ENCODE measurements around the gene BNIP2.
A peak's percentile ranks its signal among the peaks of the same experiment; 100 is the strongest.
"Not testable (repeated sequence)": the region's sequence is repeated elsewhere in the genome, so short reads cannot be mapped to it uniquely, and the experiment has no call there.

The BNIP2 gene, protein sequence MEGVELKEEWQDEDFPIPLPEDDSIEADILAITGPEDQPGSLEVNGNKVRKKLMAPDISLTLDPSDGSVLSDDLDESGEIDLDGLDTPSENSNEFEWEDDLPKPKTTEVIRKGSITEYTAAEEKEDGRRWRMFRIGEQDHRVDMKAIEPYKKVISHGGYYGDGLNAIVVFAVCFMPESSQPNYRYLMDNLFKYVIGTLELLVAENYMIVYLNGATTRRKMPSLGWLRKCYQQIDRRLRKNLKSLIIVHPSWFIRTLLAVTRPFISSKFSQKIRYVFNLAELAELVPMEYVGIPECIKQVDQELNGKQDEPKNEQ

DNA sequence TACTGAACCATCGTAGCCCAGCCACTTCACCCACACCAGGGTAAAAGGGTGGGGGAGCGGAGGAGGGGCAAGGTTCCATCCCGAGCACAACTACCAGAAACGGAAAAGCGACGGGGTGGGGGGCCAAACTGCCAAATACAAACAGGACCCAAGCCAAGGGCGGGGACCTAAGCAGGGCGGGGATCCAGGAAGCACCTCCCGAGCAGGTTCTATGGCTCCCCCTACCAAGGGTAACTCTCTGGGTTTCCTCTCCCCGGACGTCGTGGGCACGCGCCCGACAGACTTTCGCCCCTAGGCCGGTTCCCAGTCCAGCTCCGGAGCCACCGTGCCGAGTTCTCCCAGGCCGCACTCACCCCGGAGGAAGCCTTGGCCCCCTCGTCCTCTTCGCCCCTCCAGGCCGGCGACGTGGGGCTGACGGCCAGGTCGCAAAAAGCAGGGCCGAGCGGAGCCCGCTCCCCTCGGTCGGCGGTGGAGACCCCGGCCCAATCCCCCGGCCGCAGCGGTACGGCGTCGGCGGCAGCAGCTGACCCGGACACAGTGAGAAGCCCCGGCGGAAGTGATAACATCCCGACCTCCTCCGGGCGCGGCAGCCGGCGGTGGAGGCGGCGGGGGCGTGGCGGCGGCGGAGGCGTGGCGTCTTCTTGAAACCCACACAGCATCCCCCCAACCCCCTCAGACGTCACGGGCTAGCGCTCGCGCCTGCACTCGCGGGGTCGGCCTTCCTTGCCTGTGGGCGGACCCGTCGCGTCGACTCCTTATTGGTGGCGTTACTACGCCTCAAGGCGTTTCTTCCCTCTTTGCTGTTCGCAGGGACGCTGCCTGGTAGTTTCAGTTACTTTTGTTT is at the start of gene BNIP2:
Gene BNIP2 (minus strand): TSS at position 539 of the 844 bp plus-strand sequence. CDS start 6,863 bp downstream, outside the sequence.
- DNase-seq = peak; percentile 97

DNA sequence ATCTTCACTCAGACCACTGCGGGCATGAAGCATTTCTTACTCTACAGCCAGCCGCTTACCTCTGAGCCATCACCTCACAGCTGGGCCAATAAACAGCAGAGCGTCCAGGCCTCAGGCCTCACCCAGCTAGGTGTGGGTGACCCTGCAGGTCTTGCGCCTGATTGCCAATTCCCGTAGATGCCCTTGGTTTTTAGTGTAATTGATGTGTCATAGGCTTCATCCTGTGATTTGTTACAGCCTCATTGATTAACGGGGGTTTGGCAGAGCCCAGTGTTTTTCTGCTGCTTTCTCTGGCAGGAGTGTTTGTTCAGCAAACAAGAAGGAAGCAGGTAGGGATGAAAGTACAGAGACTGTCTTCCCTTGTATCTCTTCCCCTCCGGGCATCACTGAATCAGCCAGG is 49.6 kb upstream of the BNIP2 start:
- DNase-seq = no peak

DNA sequence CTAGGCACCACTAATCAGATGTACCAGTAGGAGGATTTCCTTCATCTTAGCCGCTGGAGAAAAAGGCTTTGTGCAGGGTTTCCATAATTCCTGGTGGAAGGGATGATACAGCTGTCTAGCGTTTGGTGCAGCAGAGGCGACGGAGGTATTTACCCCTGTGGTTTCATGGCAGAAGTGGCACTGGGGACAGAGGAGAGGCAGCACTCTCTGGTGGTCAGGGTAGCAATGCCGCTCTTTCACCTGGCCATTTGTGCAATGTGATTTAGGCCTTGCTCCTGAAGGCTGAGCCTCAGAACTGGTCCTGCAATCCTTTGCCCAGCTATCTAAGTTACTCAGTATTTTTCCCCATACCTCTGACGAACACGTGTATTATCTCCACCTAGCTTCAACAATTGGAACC is 47.1 kb upstream of the BNIP2 start:
- DNase-seq = no peak

DNA sequence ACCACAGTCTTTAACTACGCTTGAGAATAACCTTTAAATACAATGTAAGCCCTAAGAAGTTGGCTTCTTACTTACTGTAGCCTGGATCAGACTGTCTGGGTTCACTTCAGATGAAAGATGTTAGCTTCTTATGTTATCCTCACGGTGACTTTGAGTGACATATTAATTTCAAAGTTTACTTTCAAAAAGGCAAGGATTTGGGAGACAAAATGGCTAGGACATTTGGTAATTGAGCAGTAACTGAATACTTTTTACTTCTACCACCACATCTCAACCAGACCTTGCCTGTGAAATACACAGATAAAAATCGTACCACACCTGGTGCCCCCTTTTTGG is 36.0 kb upstream of the BNIP2 start:
- no peak for DNase-seq

DNA sequence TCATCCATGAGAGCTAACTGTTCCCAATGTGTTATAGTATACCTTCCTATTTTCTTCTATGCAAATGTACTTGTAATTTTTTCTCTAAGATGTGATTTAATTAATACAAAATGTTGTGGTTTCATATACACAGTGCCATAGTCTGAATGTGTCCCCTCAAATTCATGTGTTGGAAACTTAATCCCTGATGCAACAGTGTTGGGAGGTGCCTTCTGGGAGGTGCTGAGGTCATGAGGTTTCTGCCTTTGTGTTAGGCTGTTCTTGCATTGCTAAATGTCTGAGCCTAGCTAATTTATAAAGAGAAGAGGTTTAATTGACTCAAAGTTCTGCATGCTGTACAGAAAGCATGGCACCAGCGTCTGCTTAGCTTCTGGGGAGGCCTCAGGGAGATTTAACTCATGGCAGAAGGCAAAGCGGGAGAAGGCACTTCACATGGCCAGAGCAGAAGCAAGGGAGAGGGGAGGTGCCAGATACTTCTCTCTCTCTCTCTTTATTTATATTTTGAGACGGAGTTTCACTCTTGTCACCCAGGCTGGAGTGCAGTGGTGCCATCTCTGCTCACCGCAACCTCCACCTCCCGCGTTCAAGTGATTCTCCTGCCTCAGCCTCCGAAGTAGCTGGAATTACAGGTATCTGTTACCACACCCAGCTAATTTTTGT is 34.7 kb upstream of the BNIP2 start:
- DNase-seq = no peak

DNA sequence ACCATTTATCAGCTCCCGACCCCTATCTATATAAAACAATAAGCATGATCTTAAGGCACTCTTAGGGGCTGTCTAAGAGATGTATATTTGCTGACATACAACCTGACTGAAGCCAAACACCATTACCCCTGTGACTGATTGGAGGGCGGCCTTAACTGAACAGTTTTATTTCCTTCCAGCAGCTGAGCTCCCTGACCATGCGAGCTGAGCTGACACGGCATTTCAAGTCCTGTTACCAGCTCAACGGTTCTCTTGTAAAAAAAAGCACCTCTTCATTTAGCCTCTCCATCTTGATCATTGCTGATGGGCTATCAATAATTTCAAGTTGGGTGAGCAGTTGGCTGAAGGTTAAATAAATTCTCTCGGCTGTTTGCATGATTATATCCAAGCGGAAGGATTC is 33.4 kb upstream of the BNIP2 start:
- DNase-seq = no peak

DNA sequence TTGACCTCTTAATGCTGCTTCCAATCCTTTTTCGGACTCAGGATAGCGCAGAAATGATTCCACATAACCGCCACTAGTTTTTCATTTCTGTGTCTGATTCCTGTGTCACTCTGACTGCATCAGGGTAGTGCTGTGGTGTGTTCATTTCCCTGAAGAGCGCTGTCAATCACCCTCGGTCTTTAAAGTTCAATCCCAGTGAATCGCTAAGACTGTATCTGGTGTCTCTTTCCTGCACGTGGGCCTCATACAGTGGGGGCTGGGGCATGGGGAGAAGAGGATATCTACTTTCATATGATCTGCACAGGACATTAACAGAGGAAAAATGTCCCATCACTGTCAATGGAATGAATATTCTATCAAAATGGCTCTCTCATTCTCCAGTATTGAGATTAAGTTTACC is 32.9 kb upstream of the BNIP2 start:
- DNase-seq = no peak

DNA sequence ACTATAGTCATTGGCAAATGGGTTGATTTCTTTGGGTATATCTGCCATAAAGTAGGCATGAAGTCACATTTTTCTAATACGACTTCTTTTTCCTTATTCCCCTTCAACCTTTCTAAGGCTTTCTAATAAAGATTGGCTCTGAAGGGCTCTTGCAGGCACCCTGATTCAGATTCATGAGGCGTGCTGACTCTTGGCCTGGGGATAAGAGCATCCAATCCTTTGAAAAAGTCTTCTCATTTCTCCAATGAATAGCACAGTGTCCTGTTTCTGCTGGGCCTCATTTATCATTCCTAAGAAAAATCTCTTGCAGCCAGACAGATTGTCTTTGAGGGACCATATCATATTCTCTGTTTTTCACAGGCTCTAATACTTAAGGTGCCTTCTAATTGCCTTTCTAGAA is 32.3 kb upstream of the BNIP2 start:
- DNase-seq = no peak

DNA sequence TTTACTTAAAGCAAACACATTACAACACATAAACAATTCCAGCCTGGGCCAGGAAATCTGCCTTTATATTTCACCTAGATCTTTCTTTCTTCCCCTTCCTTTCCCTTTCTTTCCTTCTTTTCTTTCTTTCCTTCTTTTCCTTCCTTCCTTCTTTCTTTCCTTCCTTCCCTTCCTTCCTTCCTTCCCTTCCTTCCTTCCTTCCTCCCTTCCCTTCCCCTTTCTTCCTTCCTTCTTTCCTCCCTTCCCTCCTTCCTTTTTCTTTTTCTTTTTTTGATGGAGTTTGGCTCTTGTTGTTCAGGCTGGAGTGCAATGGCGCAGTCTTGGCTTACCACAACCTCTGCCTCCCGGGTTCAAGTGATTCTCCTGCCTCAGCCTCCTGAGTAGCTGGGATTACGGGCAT is 24.1 kb upstream of the BNIP2 start:
- no peak for DNase-seq

DNA sequence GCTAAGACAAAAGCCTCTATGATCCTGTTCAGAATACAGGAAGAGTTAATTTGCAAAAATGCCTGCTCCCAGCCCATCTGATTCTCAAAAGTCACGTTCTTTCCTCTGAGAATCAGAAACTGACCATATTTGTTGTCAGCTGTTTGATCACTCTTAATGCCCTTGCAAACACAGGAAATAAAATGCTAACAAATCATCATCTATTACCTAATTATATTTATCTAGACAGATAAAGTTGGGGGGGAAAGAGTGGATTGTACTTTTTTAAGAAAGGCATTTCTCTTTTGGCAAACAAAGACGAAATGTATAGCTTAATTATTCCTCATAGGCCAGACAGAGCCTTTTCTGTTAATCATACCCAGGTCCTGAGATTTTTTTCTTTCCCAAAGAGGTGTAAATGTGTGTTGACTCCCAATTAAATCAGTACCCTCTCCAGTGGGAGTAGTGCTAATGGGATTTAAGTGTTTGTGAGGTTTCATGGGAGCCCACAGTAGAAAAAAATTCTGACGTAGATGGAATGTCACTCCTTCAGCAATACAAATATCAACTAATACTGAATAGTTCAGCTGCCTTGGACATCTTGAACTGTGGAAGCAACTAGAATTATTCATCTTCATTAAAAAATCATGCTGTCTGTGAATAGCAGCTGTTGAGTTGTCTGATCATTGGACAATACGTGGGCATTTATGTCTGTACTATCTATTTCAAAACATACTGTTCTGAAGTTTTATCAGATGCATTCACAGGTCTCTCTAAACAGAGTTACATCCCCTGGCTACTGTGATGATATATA is 22.5 kb upstream of the BNIP2 start:
- DNase-seq = no peak

DNA sequence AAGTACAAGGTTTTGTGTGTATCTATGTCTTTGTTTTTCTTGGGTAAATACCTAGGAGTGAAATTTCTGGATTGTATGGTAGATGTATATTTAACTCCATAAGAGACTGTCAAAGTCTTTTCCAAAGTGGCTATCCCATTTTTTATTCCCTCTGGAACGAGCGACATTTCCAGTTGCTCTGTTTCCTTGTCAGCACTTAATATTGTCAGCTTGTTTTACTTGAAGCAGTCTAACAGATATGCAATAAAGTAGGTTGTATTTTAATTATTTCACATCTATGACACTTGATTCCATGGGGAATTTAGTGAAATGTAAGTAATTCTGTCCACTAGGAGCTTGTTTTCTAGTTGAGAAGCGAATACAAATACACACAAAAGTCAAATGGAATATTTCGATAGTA is 18.5 kb upstream of the BNIP2 start:
- no peak for DNase-seq

DNA sequence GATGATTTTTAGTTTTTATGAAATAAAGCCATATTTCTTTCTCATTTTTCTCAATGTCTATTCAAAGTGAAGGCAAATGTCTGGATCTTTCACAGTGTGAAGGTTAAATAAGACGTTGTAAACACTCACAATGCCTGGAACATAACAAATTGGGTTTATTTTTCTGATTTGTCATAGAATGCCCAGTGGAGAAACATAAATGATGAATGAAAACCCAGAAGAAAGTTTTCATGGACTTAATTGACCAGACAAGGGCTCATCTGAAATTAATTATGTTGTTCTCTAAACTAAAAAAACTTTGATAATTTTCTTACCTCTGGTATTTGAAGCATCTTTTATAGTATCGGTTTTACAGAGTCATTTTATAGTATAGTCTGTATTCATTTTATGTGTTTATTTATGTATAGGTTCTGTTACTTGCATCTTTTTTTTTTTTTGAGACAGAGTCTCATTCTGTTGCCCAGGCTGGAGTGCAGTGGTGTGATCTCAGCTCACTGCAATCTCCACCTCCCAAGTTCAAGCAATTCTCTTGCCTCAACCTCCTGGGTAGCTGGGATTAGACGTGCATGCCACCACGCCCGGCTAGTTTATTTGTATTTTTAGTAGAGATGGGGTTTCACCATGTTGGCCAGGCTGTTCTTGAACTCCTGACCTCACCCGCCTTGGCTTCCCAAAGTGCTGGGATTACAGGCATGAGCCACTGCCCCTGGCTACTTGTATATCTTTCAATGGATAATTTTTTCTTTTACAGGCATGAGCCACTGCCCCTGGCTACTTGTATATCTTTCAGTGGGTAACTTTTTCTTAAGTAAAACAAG is 15.1 kb upstream of the BNIP2 start:
- no peak for DNase-seq

DNA sequence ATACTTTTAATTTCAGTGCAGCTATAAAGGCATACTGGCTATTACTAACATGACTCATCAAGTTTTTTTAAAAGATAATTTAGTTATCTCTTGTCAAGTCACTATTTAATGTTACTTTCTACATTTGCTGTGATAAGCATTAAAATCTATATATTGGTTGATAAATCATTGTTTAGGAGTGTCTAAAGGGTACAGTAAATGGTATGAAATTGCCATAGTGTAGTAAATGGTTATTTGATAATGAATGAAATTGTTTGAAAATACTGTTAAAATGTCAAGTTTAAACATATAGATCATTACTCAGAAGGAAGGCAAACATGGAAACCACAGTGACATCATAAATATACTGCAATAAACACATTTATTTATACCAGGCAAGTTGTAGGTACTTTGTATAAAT is 13.2 kb upstream of the BNIP2 start:
- no peak for DNase-seq

DNA sequence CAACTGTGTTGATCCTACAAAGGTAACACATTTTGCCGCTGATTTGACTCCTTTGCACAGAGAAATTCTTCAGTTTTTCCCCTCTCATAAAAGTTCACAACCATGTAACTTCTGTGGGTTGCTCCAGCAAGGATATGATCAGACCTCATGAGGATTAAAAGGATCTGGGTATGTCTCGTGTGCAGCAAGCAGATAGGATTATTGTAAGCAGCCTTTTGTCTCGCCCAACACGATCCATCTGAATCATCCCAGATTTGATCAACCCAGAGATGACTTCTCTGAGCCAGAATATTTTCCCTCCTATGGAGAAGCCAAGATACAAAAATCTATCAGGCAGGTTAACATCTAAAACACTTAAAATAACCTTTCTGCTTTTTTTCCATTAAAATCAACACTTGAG is 12.8 kb upstream of the BNIP2 start:
- DNase-seq = no peak

DNA sequence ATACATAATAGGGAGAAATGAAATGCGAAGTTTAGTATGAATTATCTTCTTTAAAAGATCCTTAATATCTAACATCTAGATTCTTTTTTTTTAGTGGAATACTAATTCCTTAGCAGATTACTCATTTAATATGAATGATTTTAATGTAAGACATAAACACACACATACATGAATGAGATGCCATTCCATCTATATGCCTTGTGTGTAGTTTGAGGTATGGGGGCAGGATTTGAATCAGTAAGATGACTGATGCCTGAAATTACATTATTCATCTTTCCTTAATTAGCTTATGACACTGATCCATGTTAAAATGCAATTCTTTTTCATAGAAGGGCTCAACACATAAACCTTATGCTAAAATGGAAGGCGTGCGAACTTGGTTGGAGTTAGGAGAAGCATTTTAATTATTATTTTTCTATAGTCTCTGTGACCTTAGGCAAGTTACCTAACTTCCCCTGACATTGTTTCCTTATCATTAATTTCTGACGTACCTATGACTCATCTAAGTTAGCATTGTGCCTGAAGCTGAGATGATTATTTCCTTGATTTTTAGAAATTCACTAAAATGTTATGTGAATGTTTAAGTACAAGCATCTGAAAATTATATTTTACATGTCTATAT is 10.8 kb upstream of the BNIP2 start:
- DNase-seq = no peak

DNA sequence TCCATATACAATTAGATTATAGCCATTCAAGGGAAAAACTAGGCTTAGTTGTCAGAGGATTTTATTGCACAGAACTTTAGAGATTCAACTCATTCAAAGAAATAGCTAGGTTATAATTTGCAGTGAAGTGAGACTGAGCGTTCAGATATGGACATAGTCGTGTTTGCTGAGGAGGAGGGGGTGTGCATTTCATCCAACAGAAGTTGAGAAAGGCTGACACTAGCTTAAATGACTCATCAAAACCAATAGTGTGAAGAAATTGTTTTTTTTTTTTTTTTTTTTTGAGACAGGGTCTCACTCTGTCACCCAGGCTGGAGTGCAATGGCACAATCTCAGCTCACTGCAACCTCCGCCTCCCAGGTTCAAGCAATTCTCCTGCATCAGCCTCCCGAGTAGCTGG is 8.9 kb upstream of the BNIP2 start:
- not testable (repeated sequence) for DNase-seq

DNA sequence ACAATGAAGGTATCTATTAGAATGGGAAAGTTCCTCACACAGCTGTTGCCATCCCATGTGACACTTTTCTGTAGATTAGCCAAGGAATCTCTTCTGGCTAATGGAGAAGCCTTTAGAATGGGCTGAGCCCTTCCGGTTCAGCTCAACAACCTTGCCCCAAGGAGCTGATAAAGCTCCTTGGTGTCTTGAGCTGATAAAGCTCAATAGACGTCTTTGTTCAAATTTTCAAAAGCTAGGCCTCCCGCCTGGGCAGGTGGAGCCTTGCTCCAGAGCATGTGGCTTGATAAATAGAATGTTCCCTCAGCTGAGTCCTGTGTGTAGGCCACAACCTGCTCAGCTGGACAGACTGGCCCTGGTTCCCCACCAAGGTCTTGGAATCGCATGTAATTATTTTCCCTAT is 7.2 kb upstream of the BNIP2 start:
- no peak for DNase-seq

DNA sequence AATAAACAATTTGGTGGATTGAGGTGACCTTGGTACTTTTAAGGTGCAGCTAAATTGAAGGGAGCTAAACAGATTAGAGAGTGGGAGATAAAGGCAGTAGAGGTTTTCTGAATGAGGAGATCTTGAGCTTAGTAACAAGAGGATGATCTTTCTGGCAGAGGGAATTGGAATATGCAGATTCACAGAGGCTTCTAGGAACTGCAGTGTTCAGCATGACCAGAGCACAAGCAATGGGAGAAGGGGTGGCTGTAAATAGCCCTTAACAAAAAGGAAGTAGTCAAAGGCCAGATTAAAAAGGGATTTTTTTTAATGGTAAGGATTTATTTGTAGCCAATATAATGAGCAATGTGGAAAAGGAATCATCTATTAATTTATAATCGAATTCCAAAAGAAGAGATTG is 5.7 kb upstream of the BNIP2 start:
- no peak for DNase-seq

DNA sequence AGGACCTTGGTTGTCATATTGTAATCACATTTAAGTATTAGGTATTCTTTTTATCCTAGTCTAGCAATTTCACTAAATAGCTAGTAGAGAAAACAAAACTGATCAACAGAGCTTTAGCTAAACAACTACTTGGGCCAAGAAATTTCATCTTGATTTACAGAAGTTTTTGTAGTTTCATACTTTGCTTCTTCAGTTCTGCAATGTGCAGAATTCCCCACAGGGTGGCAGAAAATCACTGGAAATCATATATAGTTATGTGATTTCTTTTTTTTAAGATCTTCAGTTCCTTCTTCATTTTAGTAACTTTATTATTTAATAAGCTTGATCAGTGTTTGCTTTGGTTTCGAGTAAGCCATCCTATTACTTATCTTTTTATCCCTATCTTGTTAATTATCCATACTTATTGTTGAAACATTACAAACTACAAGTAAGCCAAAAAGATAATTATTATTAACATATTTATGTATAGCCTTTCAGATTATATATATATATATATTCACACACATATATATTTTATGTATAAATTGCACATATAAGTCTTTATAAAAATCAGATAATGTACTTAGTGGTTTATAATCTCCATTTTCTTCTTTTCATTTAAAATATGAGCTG is 2.2 kb upstream of the BNIP2 start:
- peak; percentile 36 for DNase-seq

DNA sequence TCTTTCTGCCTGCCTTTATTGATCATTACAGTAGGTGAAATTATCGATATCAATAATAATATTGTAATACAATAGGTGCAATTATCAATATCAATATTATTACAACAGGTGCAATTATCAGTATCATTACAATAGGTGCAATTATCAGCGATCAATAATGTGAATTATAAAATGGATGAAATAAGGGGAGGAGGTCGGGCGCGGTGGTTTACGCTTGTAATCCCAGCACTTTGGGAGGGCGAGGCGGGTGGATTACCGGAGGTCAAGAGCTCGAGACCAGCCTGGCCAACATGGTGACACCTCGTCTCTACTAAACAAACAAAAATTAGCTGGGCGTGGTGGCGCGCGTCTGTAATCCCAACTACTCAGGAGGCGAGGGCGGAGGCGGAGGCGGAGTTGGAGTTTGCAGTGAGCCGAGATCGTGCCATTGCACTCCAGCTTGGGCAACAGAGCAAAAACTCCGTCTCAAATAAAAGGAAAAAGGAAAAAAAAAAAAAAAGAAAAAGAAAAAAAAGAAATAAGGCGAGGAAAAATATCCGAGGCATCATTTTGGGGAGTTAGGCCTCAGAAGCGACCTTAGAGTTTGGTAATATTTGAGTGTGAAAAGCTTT is 611 bp upstream of the BNIP2 start:
- peak; percentile 60 for DNase-seq

DNA sequence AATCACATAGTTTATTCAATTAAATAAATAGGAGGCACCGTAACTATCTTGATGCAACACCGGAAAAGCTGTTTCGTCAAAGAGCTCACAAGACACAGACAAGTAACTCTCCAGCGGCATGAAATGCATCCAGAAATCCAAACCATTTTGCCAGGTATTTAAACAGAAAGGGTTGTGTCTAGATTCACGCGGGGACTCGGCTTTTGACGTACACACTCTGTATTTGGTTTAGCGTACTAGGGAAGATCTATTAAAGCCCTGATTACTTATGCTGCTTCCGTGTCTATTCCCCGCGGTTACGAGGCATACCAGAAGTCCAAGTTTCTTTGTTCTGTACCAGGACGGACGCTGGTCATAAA is 718 bp downstream of the BNIP2 start:
- DNase-seq = no peak

Measured in activated naive CD4-positive, alpha-beta T cell treated with Interleukin-2 at 50 U/mL for 16 hours (primary cell).